Right atrium auricular region (tissue), 2 donors: ENCODE results near the gene SYP. TPM values are rescaled to one million over a fixed set of nuclear protein-coding genes. Genes with fewer than 3 reads are reported as not detected.
A peak's percentile ranks its signal among the peaks of the same experiment; 100 is the strongest.
"Not testable (repeated sequence)": the region's sequence is repeated elsewhere in the genome, so short reads cannot be mapped to it uniquely, and the experiment has no call there.

Experiments
- DNase-seq: peaks from one replicate; pipeline ENCODE4 v3.0.0-alpha.2; 2019; ENCODE audit warnings: low spot score
- H3K27ac ChIP-seq, 2 donors: fragments of 200-600 bp; sonication (generic); 1 replicate in 1 of 2; 2 replicates in 1 of 2; pipeline ENCODE4 v1.5.1; 2016 to 2019
- H3K27me3 ChIP-seq, 2 donors: fragments of 200-600 bp; sonication (generic); one replicate each; pipeline versions ENCODE4 v1.5.1 to v1.6.0; 2017 to 2019
- H3K36me3 ChIP-seq: fragments of 200-600 bp; sonication (generic); one replicate; pipeline ENCODE4 v1.5.1; 2016
- H3K4me1 ChIP-seq, 2 donors: fragments of 200-600 bp; sonication (generic); one replicate each; pipeline versions ENCODE4 v1.5.1 to v1.6.0; 2017 to 2019
- H3K4me3 ChIP-seq, 2 donors: fragments of 200-600 bp; sonication (generic); 1 replicate in 1 of 2; 2 replicates in 1 of 2; pipeline ENCODE4 v1.5.1; 2017 to 2019; ENCODE audit warnings: mild to moderate bottlenecking in 1 of 2, moderate library complexity in 1 of 2
- H3K9me3 ChIP-seq, 2 donors: fragments of 200-600 bp; sonication (generic); one replicate each; pipeline ENCODE4 v1.5.1; 2019
- total RNA-seq, 2 donors: library from RNA; depleted of rRNA; stranded (reverse); fragments of >200 nt; gene quantifications; one replicate each; pipeline ENCODE4 v1.1.0, GENCODE V29; 2016
- TF ChIP-seq, protein P1 (sequence below), 2 donors: fragments of 200-600 bp; sonication (generic); IDR thresholded peaks; one replicate each; pipeline ENCODE4 v1.5.1; 2019; ENCODE audit warnings: antibody characterized with exemption in 2 of 2

SYP gene
- total RNA-seq, 2 donors from 2014 or later: 2.8 to 3.5 TPM

DNA sequence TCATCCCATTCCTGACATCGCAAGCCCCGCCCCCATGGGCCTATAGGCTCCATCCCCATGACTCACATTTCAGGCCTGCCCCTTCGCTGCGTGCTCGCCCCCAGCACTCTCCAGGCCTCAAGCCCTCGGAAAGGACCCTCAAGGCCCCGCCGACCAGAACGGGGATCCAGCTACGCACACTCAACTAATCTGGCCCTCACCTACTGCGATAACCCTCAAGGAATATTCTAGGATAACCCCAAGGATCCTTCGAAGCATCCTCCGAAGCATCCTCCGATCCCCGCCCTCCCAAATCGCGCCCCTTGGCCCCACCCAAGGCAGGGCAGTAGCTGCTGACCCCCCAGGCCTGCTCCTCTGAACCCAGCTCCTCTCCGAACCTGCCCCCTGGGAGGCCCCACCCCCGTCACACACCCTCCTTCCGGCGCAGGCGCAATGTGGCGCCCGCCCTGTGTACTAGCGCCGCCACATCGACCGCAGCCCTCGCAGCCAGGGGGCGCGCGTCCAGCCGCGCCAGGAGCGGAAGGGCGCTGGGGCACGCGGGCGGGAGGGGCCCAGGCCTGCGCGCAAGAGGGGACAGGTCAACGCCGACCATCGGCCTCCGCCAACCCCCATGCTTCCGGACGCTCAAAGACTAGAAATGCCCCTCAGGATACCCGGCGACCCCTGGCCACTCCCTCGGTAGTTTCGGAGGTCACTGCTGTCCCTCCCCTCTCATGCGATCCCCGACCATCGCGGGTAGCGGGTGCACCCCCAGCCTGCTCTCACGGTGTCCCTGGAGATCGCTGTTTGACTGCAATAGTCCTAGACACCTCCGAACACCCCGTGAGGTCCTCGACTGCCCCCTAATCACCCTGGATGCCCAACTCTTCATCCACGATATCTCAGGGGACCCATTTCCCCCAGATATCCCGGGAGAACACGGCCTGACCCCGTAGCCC, 43.8 kb downstream of the SYP start:
- H3K4me1 ChIP-seq: no peaks in the 10 kb centered on the region
- TF ChIP-seq, protein P1, sequence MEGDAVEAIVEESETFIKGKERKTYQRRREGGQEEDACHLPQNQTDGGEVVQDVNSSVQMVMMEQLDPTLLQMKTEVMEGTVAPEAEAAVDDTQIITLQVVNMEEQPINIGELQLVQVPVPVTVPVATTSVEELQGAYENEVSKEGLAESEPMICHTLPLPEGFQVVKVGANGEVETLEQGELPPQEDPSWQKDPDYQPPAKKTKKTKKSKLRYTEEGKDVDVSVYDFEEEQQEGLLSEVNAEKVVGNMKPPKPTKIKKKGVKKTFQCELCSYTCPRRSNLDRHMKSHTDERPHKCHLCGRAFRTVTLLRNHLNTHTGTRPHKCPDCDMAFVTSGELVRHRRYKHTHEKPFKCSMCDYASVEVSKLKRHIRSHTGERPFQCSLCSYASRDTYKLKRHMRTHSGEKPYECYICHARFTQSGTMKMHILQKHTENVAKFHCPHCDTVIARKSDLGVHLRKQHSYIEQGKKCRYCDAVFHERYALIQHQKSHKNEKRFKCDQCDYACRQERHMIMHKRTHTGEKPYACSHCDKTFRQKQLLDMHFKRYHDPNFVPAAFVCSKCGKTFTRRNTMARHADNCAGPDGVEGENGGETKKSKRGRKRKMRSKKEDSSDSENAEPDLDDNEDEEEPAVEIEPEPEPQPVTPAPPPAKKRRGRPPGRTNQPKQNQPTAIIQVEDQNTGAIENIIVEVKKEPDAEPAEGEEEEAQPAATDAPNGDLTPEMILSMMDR (IDR thresholded peaks at IDR 0.05): peak; percentile 43 to 85

DNA sequence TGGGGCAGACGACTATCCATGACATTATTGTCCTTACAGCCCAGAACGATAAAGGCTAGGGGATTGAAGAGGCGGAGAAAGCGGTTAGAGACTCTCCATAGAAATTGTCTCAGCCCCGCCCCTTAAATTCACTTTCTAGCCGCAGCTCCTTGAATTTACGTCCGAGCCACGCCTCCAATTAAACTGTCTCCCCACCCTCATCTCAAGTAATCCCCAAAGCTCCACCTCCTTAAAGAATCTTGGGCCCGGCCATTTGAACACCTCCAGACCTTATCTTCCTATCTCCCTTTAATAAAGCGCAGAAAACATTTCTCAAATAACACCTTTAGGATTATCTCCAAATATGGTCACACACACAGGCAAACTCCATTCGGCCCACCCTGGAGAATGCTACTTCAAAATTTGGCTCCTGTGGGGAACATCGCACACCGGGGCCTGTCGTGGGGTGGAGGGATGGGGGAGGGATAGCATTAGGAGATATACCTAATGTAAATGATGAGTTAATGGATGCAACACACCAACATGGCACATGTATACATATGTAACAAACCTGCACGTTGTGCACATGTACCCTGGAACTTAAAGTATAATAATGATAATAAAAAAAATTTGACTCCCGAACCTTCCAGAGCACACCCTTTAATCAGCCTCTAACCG, 44.6 kb downstream of the SYP start:
- Histone ChIP-seq H3K4me1 (no peaks in the 10 kb centered on the region), H3K9me3 (no peaks in the 10 kb centered on the region), H3K4me3 (peak overlapping the region; percentile 35 to 52), H3K27ac (peak overlapping the region; percentile 91 to 94), H3K36me3 (no peaks in the 10 kb centered on the region), H3K27me3 (no peaks in the 10 kb centered on the region)
- no peak for DNase-seq
- TF ChIP-seq, protein P1 (IDR thresholded peaks at IDR 0.05): no peak

More for the DNA sequence above, 43.8 kb downstream of the SYP start:
- Histone ChIP-seq H3K27ac (peak overlapping the region; percentile 91 to 94), H3K4me3 (peak overlapping the region; percentile 35 to 52), H3K9me3 (no peaks in the 10 kb centered on the region), H3K36me3 (no peaks in the 10 kb centered on the region), H3K27me3 (no peaks in the 10 kb centered on the region)
- DNase-seq: peak; percentile 84

DNA sequence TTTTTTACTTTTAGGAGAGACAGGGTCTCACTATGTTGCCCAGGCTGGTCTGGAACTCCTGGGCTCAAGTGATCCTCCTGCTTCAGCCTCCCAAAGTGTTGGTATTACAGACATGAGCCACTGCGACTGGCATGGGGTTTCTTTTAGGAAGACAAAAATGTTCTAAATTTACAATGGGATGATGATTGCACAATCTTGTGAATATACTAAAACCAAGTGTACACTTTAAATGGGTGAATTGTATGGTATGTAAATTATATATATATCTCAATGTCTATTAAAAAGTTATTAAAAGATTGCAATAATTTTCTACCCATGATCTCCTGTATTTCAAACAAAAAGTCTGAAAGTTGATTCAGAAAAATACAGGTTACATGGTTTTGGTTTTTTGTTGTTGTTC, 46.5 kb downstream of the SYP start:
- Histone ChIP-seq H3K36me3 (no peaks in the 10 kb centered on the region), H3K27me3 (no peaks in the 10 kb centered on the region), H3K4me1 (no peaks in the 10 kb centered on the region), H3K4me3 (no peak overlapping the region), H3K27ac (peak overlapping the region in 1 of 2 donors; percentile 94), H3K9me3 (no peaks in the 10 kb centered on the region)
- TF ChIP-seq, protein P1 (IDR thresholded peaks at IDR 0.05): no peak
- no peak for DNase-seq

DNA sequence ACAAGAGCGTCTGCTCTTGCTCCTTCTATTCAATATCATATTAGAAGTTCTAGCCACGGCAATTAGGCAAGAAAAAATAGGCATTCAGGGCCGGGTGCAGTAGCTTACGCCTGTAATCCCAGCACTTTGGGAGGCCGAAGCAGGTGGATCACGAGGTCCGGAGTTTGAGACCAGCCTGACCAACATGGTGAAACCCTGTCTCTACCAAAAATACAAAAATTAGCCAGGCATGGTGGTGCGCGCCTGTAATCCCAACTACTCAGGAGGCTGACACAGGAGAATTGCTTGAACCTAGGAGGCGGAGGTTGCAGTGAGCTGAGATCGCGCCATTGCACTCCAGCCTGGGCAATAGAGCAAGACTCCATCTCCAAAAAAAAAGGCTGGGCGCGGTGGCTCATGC, 50.7 kb downstream of the SYP start:
- not testable (repeated sequence) for H3K36me3 ChIP-seq, H3K27ac ChIP-seq, H3K27me3 ChIP-seq, DNase-seq, H3K4me3 ChIP-seq, H3K9me3 ChIP-seq, H3K4me1 ChIP-seq

DNA sequence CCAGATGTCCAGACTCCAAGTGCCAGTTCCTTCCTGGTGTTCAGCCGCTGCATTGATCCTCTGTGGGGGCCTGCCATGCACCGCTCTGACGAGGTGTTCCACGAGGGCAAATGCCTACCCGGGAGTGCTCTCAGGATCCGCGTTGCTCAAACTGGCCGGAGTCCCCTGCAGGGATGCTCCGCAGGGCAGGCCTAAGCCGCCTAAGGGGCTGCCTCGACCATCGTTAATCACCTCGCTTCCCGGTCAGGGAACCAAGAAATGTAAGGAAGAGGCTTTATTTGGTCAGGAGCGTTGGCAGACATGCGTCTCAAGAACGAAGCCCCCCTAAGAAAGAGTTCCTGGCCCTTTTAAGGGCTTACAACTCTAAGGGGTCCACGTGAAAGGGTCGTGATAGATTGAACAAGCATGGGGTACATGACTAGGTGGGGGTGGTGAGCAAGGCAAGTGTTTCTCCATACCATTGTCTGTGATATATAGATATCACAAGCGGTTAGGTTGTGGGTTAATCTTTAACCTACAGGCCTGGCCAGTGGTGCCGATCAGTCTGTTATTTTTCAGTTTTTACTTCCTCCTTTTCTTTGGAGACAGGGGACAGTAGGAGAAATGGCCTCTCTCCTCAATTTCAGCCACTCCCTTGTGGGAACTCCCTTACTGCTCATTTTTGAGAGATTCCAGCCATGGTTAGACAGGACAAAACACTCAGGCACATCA, 51.4 kb downstream of the SYP start:
- not testable (repeated sequence) for H3K27me3 ChIP-seq, H3K4me1 ChIP-seq, H3K36me3 ChIP-seq, H3K27ac ChIP-seq, H3K4me3 ChIP-seq, H3K9me3 ChIP-seq, DNase-seq

DNA sequence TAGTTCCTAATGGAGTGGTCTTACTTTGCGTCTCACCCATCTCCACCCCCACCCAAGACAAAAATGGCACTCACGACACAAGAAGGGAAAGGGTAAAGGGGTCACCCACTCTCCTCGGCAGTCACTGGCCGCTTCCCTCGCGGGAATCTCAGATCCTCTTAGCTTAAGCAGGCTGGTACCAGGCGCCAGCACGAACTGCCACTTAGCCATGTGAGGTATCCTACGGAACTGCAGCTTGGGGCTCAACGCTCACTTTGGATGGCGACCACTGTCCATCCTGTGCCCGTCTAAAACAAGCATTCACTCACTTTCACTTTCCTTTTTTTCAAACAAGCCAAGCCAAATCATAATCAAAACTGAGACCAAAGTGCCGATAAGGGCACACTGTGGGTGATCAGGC, 52.1 kb downstream of the SYP start:
- Histone ChIP-seq H3K27ac (no peak overlapping the region), H3K36me3 (no peaks in the 10 kb centered on the region), H3K9me3 (no peaks in the 10 kb centered on the region), H3K4me1 (no peaks in the 10 kb centered on the region), H3K4me3 (no peak overlapping the region), H3K27me3 (no peaks in the 10 kb centered on the region)
- no peak for DNase-seq
- TF ChIP-seq, protein P1 (IDR thresholded peaks at IDR 0.05): no peak
